Measurements from ENCODE around the gene TMC7. TPM values are rescaled to one million over a fixed set of nuclear protein-coding genes. Genes with fewer than 3 reads are reported as not detected.
A peak's percentile ranks its signal among the peaks of the same experiment; 100 is the strongest.

The TMC7 gene
- total and polyA plus RNA-seq, 8 donors = 0.19 to 23.8 (median 0.87) TPM; not detected in 1

DNA sequence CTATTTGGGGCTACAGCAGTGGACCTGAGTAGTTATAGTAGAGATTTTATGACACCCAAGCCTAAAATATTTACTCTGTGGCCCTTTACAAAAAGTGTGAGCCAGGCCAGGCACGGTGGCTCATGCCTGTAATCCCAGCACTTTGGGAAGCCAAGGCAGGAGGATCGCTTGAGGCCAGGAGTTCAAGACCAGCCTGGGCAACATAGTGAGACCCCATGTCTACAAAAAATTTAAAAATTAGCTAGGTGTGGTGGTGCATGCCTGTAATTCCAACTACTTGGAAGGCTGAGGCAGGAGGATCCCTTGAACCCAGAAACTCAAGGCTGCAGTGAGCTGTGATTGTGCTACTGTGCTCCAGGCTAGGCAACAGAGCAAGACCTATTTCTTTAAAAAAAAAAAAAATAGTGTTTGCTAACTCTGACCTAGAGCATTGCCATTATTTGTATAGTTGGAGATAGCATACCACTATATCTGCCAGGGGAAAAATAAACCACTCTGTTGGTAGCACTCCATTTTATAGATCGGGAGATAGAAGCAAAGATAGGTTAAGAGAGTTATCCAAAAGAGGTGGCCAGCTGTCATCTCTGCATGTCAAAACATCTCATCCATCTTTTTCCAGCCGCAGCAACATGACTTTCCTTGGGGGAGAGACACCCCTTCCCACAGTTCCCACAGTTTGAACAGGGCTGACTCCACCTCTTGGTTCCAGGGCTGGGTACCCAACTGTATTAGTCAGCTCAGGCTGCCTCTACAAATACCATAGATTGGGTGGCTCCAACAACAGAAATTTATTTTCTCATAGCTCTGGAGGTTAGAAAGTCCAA lies 127.0 kb downstream of the TMC7 start:
- Histone ChIP-seq H3K4me1 (peaks cover 39 to 72% (median 45%) of the 10 kb centered on the region in 4 donors), H3K36me3 (peaks cover 6 to 9% (median 8%) of the 10 kb centered on the region in 4 donors), H3K4me3 (no peak overlapping the region), H3K27ac (peak overlapping the region; percentile 70 to 98 (median 96)), H3K9me3 (no peaks in the 10 kb centered on the region), H3K27me3 (no peaks in the 10 kb centered on the region)
- intact Hi-C loops (cut with DNase I; ENCODE audit: low total_unique reads) = no loop called here
- TF ChIP-seq EP300 (IDR thresholded peaks at IDR 0.05) (no peak), POLR2AphosphoS5 (IDR thresholded peaks at IDR 0.05) (no peak), POLR2A (IDR thresholded peaks at IDR 0.05) (no peak)
- TF ChIP-seq, protein P1, sequence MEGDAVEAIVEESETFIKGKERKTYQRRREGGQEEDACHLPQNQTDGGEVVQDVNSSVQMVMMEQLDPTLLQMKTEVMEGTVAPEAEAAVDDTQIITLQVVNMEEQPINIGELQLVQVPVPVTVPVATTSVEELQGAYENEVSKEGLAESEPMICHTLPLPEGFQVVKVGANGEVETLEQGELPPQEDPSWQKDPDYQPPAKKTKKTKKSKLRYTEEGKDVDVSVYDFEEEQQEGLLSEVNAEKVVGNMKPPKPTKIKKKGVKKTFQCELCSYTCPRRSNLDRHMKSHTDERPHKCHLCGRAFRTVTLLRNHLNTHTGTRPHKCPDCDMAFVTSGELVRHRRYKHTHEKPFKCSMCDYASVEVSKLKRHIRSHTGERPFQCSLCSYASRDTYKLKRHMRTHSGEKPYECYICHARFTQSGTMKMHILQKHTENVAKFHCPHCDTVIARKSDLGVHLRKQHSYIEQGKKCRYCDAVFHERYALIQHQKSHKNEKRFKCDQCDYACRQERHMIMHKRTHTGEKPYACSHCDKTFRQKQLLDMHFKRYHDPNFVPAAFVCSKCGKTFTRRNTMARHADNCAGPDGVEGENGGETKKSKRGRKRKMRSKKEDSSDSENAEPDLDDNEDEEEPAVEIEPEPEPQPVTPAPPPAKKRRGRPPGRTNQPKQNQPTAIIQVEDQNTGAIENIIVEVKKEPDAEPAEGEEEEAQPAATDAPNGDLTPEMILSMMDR (IDR thresholded peaks at IDR 0.05) = no peak
- 53 to 69% (median 60%) methylated on average over 4 of the region's 4 CpGs for WGBS, 5 donors
- DNase-seq = peak in 1 of 2 donors; percentile 69

DNA sequence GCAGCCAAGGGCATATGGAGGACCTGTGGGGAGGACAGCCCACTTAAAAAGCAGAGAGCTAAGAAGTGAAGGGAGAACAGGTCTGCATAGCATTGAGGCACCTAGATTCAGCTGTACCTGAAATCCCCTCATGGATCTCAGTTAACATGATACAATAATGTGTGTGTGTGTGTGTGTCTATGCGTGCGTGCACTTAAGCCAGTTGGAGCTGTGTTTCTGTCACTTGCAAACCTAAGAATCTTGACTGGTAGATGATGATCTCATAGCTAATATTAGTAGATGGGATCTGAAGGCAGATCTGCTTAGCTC lies 128.3 kb downstream of the TMC7 start:
- no peaks in the 10 kb centered on the region for H3K27me3 ChIP-seq
- peaks cover 52 to 80% (median 58%) of the 10 kb centered on the region in 4 donors for H3K4me1 ChIP-seq
- TF ChIP-seq POLR2A (IDR thresholded peaks at IDR 0.05) = no peak
- TF ChIP-seq EP300 (IDR thresholded peaks at IDR 0.05) = no peak
- TF ChIP-seq, protein P1 (IDR thresholded peaks at IDR 0.05) = no peak
- TF ChIP-seq POLR2AphosphoS5 (IDR thresholded peaks at IDR 0.05) = no peak
- H3K9me3 ChIP-seq = no peaks in the 10 kb centered on the region
- intact Hi-C loops (cut with DNase I; ENCODE audit: low total_unique reads) = no loop called here
- H3K4me3 ChIP-seq = no peak overlapping the region
- DNase-seq = no peak
- peak overlapping the region; percentile 8 to 98 (median 96) for H3K27ac ChIP-seq
- 93 to 98% (median 96%) methylated on average over 2 of the region's 2 CpGs for WGBS, 5 donors
- H3K36me3 ChIP-seq = peaks cover 8 to 21% (median 14%) of the 10 kb centered on the region in 4 donors

Small RNA genes within 50 kb of the gene (small RNA-seq; reads per million reads assigned to genes)
- 0 reads per million in 4 donors for gene RNU6-1340P

Other genes with a start within 250 kb of the TMC7 start
- gene RPS15A, start 193.6 kb upstream of the TMC7 start, total RNA-seq = 1,000 to 10,000 TPM in 3 of 5 donors, 100 to 1,000 TPM in 1, 10 to 100 TPM in 1; 72.4 to 1,820 (median 1,326) TPM
- 1,000 to 10,000 TPM; 3,436 to 5,215 (median 5,144) TPM for gene RPS15A, start 193.6 kb upstream of the TMC7 start, polyA plus RNA-seq
- 100 to 1,000 TPM in 3 of 5 donors, 10 to 100 TPM in 2; 44.9 to 309 (median 129) TPM for gene ARL6IP1, start 182.4 kb upstream of the TMC7 start, total RNA-seq
- gene ARL6IP1, start 182.4 kb upstream of the TMC7 start, polyA plus RNA-seq = 10 to 100 TPM; 36.0 to 53.5 (median 45.0) TPM
- 100 to 1,000 TPM in 2 of 5 donors, 10 to 100 TPM in 3; 59.5 to 135 (median 75.6) TPM for gene SMG1, start 57.5 kb upstream of the TMC7 start, total RNA-seq
- 1 to 10 TPM; 3.8 to 8.1 (median 4.0) TPM for gene SMG1, start 57.5 kb upstream of the TMC7 start, polyA plus RNA-seq
- 10 to 100 TPM in 4 of 5 donors, 1 to 10 TPM in 1; 5.8 to 59.4 (median 31.5) TPM for gene COQ7, start 83.7 kb downstream of the TMC7 start, total RNA-seq
- gene COQ7, start 83.7 kb downstream of the TMC7 start, polyA plus RNA-seq = 10 to 100 TPM; 11.1 to 13.3 (median 11.3) TPM
- 10 to 100 TPM; 10.3 to 48.7 (median 36.8) TPM for gene ITPRIPL2, start 130.0 kb downstream of the TMC7 start, total RNA-seq
- gene ITPRIPL2, start 130.0 kb downstream of the TMC7 start, polyA plus RNA-seq = 10 to 100 TPM in 1 of 3 donors, 1 to 10 TPM in 2; 7.6 to 14.1 (median 9.9) TPM
- gene SYT17, start 184.3 kb downstream of the TMC7 start, total RNA-seq = 10 to 100 TPM in 4 of 5 donors, 1 to 10 TPM in 1; 8.1 to 37.1 (median 18.7) TPM
- gene SYT17, start 184.3 kb downstream of the TMC7 start, polyA plus RNA-seq = 1 to 10 TPM; 2.9 to 4.4 (median 3.4) TPM